Measurements from ENCODE around the gene SCTR. TPM values are rescaled to one million over a fixed set of nuclear protein-coding genes. Genes with fewer than 3 reads are reported as not detected.

The SCTR gene
- total and polyA plus RNA-seq, 2 of the 13 experiments (the other 11 are each of a cell fraction or from before 2014, with no cell fraction given), result not detected

- TF ChIP-seq ZNF644 (CRISPR knock-in tag; IDR thresholded peaks at IDR 0.05; ENCODE audit: low read depth), result 0 out of 2 replicates have a peak, but pooled peaks have one; percentile 9
- no peak for TF ChIP-seq TGIF2 (CRISPR knock-in tag; IDR thresholded peaks at IDR 0.05)
- no peak for TF ChIP-seq ZNF414 (CRISPR knock-in tag; IDR thresholded peaks at IDR 0.05)
- TF ChIP-seq SIX4 (CRISPR knock-in tag; IDR thresholded peaks at IDR 0.05), result no peak
- no peak for TF ChIP-seq PHB2 (IDR thresholded peaks at IDR 0.05; ENCODE audit: partially characterized antibody)
- no peak for TF ChIP-seq ZMAT5 (CRISPR knock-in tag; IDR thresholded peaks at IDR 0.05; ENCODE audit: borderline replicate concordance, low read depth)
- TF ChIP-seq ARNT2 (CRISPR knock-in tag; IDR thresholded peaks at IDR 0.05; ENCODE audit: low read depth), result no peak
- no peak for TF ChIP-seq ZEB1 (IDR thresholded peaks at IDR 0.05; ENCODE audit: insufficient replicate concordance, low read depth)
- TF ChIP-seq FOXA3 (CRISPR knock-in tag; IDR thresholded peaks at IDR 0.05), result no peak
- no peak for TF ChIP-seq TMF1 (CRISPR knock-in tag; IDR thresholded peaks at IDR 0.05; ENCODE audit: low read depth)
- no peak for TF ChIP-seq ONECUT2 (CRISPR knock-in tag; IDR thresholded peaks at IDR 0.05)
- TF ChIP-seq RBAK (CRISPR knock-in tag; IDR thresholded peaks at IDR 0.05), result no peak
- TF ChIP-seq NR0B2 (CRISPR knock-in tag; IDR thresholded peaks at IDR 0.05), result no peak
- no peak for TF ChIP-seq ZSCAN22 (CRISPR knock-in tag; IDR thresholded peaks at IDR 0.05)
- no peak for TF ChIP-seq ZFP36L1 (CRISPR knock-in tag; IDR thresholded peaks at IDR 0.05)
- no peak for TF ChIP-seq BATF2 (CRISPR knock-in tag; IDR thresholded peaks at IDR 0.05)
- TF ChIP-seq THAP9 (CRISPR knock-in tag; IDR thresholded peaks at IDR 0.05; ENCODE audit: borderline replicate concordance), result no peak
- no peak for TF ChIP-seq ZNF567 (CRISPR knock-in tag; IDR thresholded peaks at IDR 0.05; ENCODE audit: borderline replicate concordance)
- no peak for TF ChIP-seq CTCF (CRISPR knock-in tag; IDR thresholded peaks at IDR 0.05)
- no peak for TF ChIP-seq ZFP36 (IDR thresholded peaks at IDR 0.05; ENCODE audit: borderline replicate concordance, low read depth, low read length, partially characterized antibody)
- no peak for TF ChIP-seq CSRNP2 (CRISPR knock-in tag; conservative IDR thresholded peaks at IDR 0.05; ENCODE audit: low read depth)
Observed at GRCh38 chr2:119491776-119492525, 32.3 kb downstream of the SCTR start (continued).
